CD4-positive, alpha-beta memory T cell (primary cell): Measurements from ENCODE around the gene CYP3A5. TPM values are rescaled to one million over a fixed set of nuclear protein-coding genes. Genes with fewer than 3 reads are reported as not detected.
A peak's percentile ranks its signal among the peaks of the same experiment; 100 is the strongest.
"Not testable (repeated sequence)": the region's sequence is repeated elsewhere in the genome, so short reads cannot be mapped to it uniquely, and the experiment has no call there.

Experiments
- CTCF ChIA-PET: fragments of 350-600 bp; sonication (Branson Sonifier 250); formaldehyde crosslinking; loops from one replicate; lab custom pipeline; 2021; ENCODE audit warnings: inconsistent platforms; ENCODE audit not compliant: partially characterized antibody; lab: Charles Lee
- POLR2A ChIA-PET: fragments of 350-600 bp; sonication (Branson Sonifier 250); formaldehyde crosslinking; loops from one replicate; lab custom pipeline; 2021; ENCODE audit not compliant: partially characterized antibody; lab: Charles Lee
- DNase-seq, 5 donors: peaks; one replicate each; pipeline versions ENCODE4 v3.0.0 to v3.0.0-alpha.2; 2020 to 2022; ENCODE audit warnings: mixed read lengths in 1 of 5
- H3K27ac ChIP-seq: one replicate; pipeline ENCODE4 v1.7.0; 2013; ENCODE audit warnings: low read depth, low read length
- H3K27me3 ChIP-seq: 2 replicates; pipeline ENCODE4 v1.7.0; 2013; ENCODE audit warnings: mild to moderate bottlenecking, low read length, moderate library complexity; ENCODE audit not compliant: insufficient read depth
- H3K36me3 ChIP-seq: 2 replicates; pipeline ENCODE4 v1.7.0; 2013; ENCODE audit warnings: mild to moderate bottlenecking, low read length, moderate library complexity; ENCODE audit not compliant: insufficient read depth
- H3K4me1 ChIP-seq: 2 replicates; pipeline ENCODE4 v1.7.0; 2013; ENCODE audit warnings: mild to moderate bottlenecking, low read length, moderate library complexity; ENCODE audit not compliant: insufficient read depth
- H3K4me3 ChIP-seq, 2 donors: one replicate each; pipeline ENCODE4 v1.7.0; 2013; ENCODE audit warnings: low read length in 2 of 2, mild to moderate bottlenecking in 1 of 2
- H3K9me3 ChIP-seq, 2 donors: one replicate each; pipeline ENCODE4 v1.7.0; 2013; ENCODE audit warnings: low read length in 2 of 2, control low read depth in 1 of 2; ENCODE audit not compliant: control insufficient read depth in 1 of 2
- H3K27ac Mint-ChIP-seq, 7 donors: one replicate each; pipeline ENCODE4 v1.8.0; 2020 to 2021; ENCODE audit warnings: mixed read lengths in 7 of 7, mild to moderate bottlenecking in 6 of 7, inconsistent platforms in 3 of 7, moderate library complexity in 3 of 7
- H3K27me3 Mint-ChIP-seq, 2 donors: one replicate each; pipeline ENCODE4 v1.8.0; 2020 to 2021; ENCODE audit warnings: mixed read lengths in 2 of 2
- H3K36me3 Mint-ChIP-seq, 2 donors: one replicate each; pipeline ENCODE4 v1.8.0; 2020 to 2021; ENCODE audit warnings: mixed read lengths in 2 of 2, inconsistent platforms in 1 of 2, mild to moderate bottlenecking in 1 of 2
- H3K4me1 Mint-ChIP-seq, 4 donors: one replicate each; pipeline ENCODE4 v1.8.0; 2020 to 2021; ENCODE audit warnings: mixed read lengths in 4 of 4, mild to moderate bottlenecking in 1 of 4
- H3K4me3 Mint-ChIP-seq, 8 donors: one replicate each; pipeline ENCODE4 v1.8.0; 2020 to 2021; ENCODE audit warnings: mixed read lengths in 8 of 8, mild to moderate bottlenecking in 7 of 8, moderate library complexity in 6 of 8, inconsistent platforms in 3 of 8
- H3K9me3 Mint-ChIP-seq, 8 donors: one replicate each; pipeline ENCODE4 v1.8.0; 2020 to 2021; ENCODE audit warnings: mixed read lengths in 8 of 8, mild to moderate bottlenecking in 5 of 8, inconsistent platforms in 3 of 8, moderate library complexity in 1 of 8
- intact Hi-C: fragments of 100-400 bp; cut with micrococcal nuclease; formaldehyde crosslinking; loops from one replicate; pipeline ENCODE4 v1.15.1; 2023
- polyA plus RNA-seq, 2 donors: library from polyadenylated mRNA; unstranded; fragments of 300-500 nt; fragmentation: Illumina TruSeq; gene quantifications; one replicate each; pipeline ENCODE4 v1.2.3, GENCODE V29; 2021
- total RNA-seq, 2 experiments: library from RNA; stranded (reverse); gene quantifications; one replicate each; pipeline ENCODE4 v1.2.3, GENCODE V29; 2021

The CYP3A5 gene
- total and polyA plus RNA-seq, 4 experiments from 2014 or later: 0.19 to 0.45 TPM; not detected in 2

DNA sequence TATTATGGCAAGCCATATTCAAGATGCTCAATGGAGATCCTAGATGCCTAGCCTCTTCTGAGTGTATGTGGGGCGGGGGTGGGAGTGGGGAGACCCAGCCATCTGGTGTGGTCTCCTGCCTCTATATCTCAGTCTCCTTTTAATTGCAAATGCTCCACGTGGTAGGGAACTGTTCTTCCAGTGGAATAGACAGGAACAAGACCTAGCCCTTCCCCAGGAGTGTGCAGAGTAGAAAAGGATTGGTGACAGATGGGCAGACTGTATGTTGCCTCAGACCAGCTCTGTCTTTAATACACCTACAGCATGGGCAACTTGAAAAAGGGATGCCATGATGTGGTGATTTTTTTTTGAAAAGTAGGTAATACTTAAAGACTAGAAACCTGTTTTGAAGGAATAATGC, 12.6 kb downstream of the CYP3A5 start:
- intact Hi-C loops: no loop called here
- Mint-ChIP-seq H3K4me1 (no peaks in the 10 kb centered on the region), H3K36me3 (peaks cover 17 to 41% of the 10 kb centered on the region in 2 donors), H3K9me3 (no peaks in the 10 kb centered on the region), H3K27me3 (no peaks in the 10 kb centered on the region), H3K4me3 (no peak overlapping the region), H3K27ac (no peak overlapping the region)
- Histone ChIP-seq H3K27me3 (no peaks in the 10 kb centered on the region), H3K27ac (no peak overlapping the region), H3K36me3 (no peaks in the 10 kb centered on the region), H3K4me3 (no peak overlapping the region), H3K9me3 (no peaks in the 10 kb centered on the region), H3K4me1 (no peaks in the 10 kb centered on the region)
- ChIA-PET POLR2A (no interaction called here), CTCF (no interaction called here)
- no peak for DNase-seq

DNA sequence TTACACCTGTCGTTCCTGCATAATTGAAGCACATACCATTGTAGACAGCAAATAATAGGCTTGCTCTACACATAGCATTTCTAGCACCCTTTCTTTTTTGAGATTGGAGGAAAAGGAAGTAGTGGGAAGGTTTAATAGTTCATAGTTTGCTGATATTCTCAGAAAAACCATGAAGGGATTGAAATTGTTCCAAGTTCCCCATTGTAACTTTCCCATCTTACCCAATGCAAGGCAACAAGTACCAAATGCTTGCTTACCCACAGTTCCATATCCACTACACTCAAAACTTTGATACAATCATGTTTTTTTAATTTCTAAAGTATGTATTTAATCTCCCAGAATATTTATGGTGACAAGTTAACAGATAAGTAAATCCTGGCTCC, 13.8 kb downstream of the CYP3A5 start:
- Mint-ChIP-seq H3K27ac (no peak overlapping the region), H3K36me3 (peaks cover 20 to 48% of the 10 kb centered on the region in 2 donors), H3K4me1 (no peaks in the 10 kb centered on the region), H3K27me3 (no peaks in the 10 kb centered on the region), H3K4me3 (no peak overlapping the region), H3K9me3 (no peaks in the 10 kb centered on the region)
- Histone ChIP-seq H3K36me3 (no peaks in the 10 kb centered on the region), H3K4me1 (no peaks in the 10 kb centered on the region), H3K27me3 (no peaks in the 10 kb centered on the region), H3K9me3 (no peaks in the 10 kb centered on the region), H3K27ac (no peak overlapping the region), H3K4me3 (no peak overlapping the region)
- intact Hi-C loops: no loop called here
- ChIA-PET CTCF (no interaction called here), POLR2A (no interaction called here)
- no peak for DNase-seq

DNA sequence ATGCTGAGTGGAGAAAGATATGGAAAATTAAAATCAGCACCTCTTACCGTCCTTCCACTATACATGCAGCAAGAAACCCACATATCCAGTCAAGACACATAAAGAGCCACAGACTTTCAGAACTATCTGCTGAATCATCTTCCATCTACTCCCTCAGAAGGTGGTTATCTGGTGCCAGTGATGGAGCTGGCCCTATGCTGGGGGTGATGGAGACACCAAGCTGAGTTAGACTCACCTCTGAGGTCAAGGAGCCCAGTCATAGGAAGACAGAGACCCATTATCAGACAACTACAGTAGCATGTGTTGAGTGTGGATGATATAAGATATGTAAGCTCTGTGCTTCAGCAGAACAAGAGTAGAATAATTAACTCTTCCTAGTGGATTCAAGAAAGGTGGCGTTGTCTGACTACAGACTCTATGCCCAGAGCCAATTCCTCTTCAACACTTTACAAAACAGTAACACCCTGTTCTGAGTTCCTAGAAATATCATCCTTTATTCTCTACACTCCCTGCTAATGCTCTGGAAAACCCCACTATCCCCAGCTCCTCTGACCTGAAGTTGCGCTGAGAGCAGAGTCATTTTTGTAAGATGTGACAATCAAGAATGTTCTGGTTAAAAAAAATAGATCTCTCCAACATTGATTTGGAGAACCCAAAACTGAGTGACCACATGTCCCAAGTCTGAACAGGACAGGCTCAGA, 14.3 kb downstream of the CYP3A5 start:
- Mint-ChIP-seq H3K36me3 (peaks cover 23 to 49% of the 10 kb centered on the region in 2 donors), H3K4me3 (no peak overlapping the region), H3K27me3 (no peaks in the 10 kb centered on the region), H3K9me3 (no peaks in the 10 kb centered on the region), H3K27ac (peak overlapping the region in 1 of 7 donors; percentile 9), H3K4me1 (no peaks in the 10 kb centered on the region)
- H3K9me3 ChIP-seq: no peaks in the 10 kb centered on the region
- POLR2A ChIA-PET: no interaction called here
- DNase-seq: no peak
- intact Hi-C loops: no loop called here
- no peak overlapping the region for H3K4me3 ChIP-seq
- no peaks in the 10 kb centered on the region for H3K4me1 ChIP-seq
- H3K27me3 ChIP-seq: no peaks in the 10 kb centered on the region
- CTCF ChIA-PET: no interaction called here
- H3K36me3 ChIP-seq: no peaks in the 10 kb centered on the region
- no peak overlapping the region for H3K27ac ChIP-seq

DNA sequence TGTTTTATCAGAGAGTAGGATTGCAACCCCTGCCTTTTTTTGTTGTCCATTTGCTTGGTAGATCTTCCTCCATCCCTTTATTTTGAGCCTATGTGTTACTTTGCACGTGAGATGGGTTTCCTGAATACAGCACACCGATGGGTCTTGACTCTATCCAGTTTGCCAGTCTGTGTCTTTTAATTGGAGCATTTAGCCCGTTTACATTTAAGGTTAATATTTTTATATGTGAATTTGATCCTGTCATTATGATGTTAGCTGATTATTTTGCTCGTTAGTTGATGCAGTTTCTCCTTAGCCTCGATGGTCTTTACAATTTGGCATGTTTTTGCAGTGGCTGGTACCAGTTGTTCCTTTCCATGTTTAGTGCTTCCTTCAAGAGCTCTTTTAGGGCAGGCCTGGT, 21.9 kb downstream of the CYP3A5 start:
- H3K36me3 ChIP-seq, H3K4me3 ChIP-seq, DNase-seq, H3K27me3 Mint-ChIP-seq, intact Hi-C loops, H3K4me1 Mint-ChIP-seq, H3K4me3 Mint-ChIP-seq, H3K27ac ChIP-seq, H3K27me3 ChIP-seq, H3K9me3 ChIP-seq, POLR2A ChIA-PET, H3K27ac Mint-ChIP-seq, H3K4me1 ChIP-seq, H3K9me3 Mint-ChIP-seq, CTCF ChIA-PET: not testable (repeated sequence)
- peaks cover 33 to 56% of the 10 kb centered on the region in 2 donors for H3K36me3 Mint-ChIP-seq

DNA sequence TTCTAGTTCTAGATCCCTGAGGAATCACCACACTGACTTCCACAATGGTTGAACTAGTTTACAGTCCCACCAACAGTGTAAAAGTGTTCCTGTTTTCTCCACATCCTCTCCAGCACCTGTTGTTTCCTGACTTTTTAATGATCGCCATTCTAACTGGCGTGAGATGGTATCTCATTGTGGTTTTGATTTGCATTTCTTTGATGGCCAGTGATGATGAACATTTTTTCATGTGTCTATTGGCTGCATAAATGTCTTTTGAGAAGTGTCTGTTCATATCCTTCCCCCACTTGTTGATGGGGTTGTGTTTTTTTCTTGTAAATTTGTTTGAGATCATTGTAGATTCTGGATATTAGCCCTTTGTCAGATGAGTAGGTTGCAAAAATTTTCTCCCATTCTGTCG, 25.2 kb downstream of the CYP3A5 start:
- H3K4me3 ChIP-seq, H3K27ac ChIP-seq, H3K27me3 ChIP-seq, intact Hi-C loops, H3K4me3 Mint-ChIP-seq, H3K9me3 Mint-ChIP-seq, CTCF ChIA-PET, H3K4me1 Mint-ChIP-seq, H3K27me3 Mint-ChIP-seq, H3K9me3 ChIP-seq, H3K36me3 ChIP-seq, DNase-seq, POLR2A ChIA-PET, H3K4me1 ChIP-seq: not testable (repeated sequence)
- Mint-ChIP-seq H3K27ac (peak overlapping the region in 1 of 7 donors; percentile 25), H3K36me3 (peaks cover 33 to 45% of the 10 kb centered on the region in 2 donors)

DNA sequence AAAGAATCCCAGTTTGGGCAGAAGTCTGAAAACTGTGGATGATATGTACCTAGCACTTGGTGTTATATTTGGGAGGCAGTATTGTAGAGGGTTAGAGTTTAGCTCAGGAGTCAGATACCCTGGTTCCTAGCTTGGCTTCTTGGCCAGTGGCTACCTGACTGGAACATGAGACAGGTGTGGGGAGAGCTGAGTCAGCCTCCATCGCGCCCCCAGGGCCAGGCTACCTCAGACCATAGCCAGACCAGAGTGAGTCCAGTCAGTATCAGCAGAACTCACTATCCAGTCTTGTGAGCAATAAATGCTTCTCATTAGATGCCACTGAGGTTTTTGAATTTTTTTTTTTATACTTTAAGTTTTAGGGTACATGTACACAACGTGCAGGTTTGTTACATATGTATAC, 26.0 kb downstream of the CYP3A5 start:
- no peak for DNase-seq
- Histone ChIP-seq H3K36me3 (no peaks in the 10 kb centered on the region), H3K9me3 (no peaks in the 10 kb centered on the region), H3K27ac (no peak overlapping the region), H3K4me3 (no peak overlapping the region), H3K27me3 (no peaks in the 10 kb centered on the region), H3K4me1 (no peaks in the 10 kb centered on the region)
- Mint-ChIP-seq H3K4me1 (peaks cover 3 to 6% (median 5%) of the 10 kb centered on the region in 4 donors), H3K36me3 (peaks cover 37 to 41% of the 10 kb centered on the region in 2 donors), H3K27ac (no peak overlapping the region), H3K27me3 (no peaks in the 10 kb centered on the region), H3K4me3 (no peak overlapping the region), H3K9me3 (peaks cover 0 to 7% (median 1%) of the 10 kb centered on the region in 8 donors)
- intact Hi-C loops: no loop called here
- CTCF ChIA-PET: no interaction called here
- POLR2A ChIA-PET: no interaction called here

DNA sequence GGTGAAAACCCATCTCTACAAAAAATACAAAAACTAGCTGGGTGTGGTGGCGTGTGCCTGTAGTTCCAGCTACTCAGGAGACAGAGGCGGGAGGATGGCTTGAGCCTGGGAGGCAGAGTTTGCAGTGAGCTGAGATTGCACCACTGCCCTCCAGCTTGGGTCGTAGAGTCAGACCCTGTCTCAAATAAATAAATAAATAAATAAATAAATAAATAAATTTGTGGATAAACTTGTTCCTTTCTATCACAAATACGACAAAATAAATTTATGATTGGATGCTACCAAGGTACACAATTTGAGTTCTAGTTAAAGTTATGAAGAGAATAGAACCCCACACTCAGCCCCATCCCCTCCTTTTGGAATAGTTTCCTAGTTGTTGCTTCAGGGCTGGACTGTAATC, 26.5 kb downstream of the CYP3A5 start:
- DNase-seq, H3K4me1 Mint-ChIP-seq, H3K36me3 ChIP-seq, H3K9me3 Mint-ChIP-seq, H3K27me3 Mint-ChIP-seq, H3K4me3 Mint-ChIP-seq, H3K9me3 ChIP-seq, H3K27ac ChIP-seq, H3K27me3 ChIP-seq, H3K4me1 ChIP-seq, H3K27ac Mint-ChIP-seq, intact Hi-C loops, POLR2A ChIA-PET, H3K4me3 ChIP-seq, CTCF ChIA-PET: not testable (repeated sequence)
- peaks cover 38% of the 10 kb centered on the region in 2 donors for H3K36me3 Mint-ChIP-seq
